PFSK-1 (cell line): ENCODE measurements around the gene CACNA1C.

ENCODE experiments used
- FOXP2 ChIP-seq: optimal IDR thresholded peaks from 2 replicates; pipeline ENCODE3; 2011; ENCODE audit warnings: borderline replicate concordance, control low read depth, inconsistent platforms; ENCODE audit not compliant: insufficient read depth; ENCODE audit errors: extremely low read length, extremely low read depth
- POLR2AphosphoS5 ChIP-seq: IDR thresholded peaks from 2 replicates; pipeline ENCODE4 v1.6.1; 2012; ENCODE audit warnings: low read depth, mild to moderate bottlenecking, control low read depth, low read length, moderate library complexity
- SIN3A ChIP-seq: IDR thresholded peaks from 2 replicates; pipeline ENCODE4 v1.6.1; 2012; ENCODE audit warnings: mild to moderate bottlenecking, low read length, moderate library complexity, borderline replicate concordance; ENCODE audit not compliant: insufficient read depth
- TAF1 ChIP-seq: IDR thresholded peaks from 2 replicates; pipeline ENCODE4 v1.6.1; 2012; ENCODE audit warnings: low read length, control low read depth, borderline replicate concordance; ENCODE audit not compliant: insufficient read depth
- TF ChIP-seq, protein P1 (sequence below), 2 experiments: IDR thresholded peaks; 2 replicates each; pipeline versions ENCODE4 v1.6.1 to v1.8.0; 2011 to 2012; ENCODE audit warnings: low read depth in 2 of 2, low read length in 2 of 2, control low read depth in 1 of 2, inconsistent platforms in 1 of 2, mild to moderate bottlenecking in 1 of 2, moderate library complexity in 1 of 2; ENCODE audit not compliant: insufficient read depth in 1 of 2

GRCh38 chr12:2494486-2495192, 441.9 kb downstream of the CACNA1C start:
- TF ChIP-seq POLR2AphosphoS5 (no peak), SIN3A (no peak), TAF1 (no peak), FOXP2 (no peak)
- TF ChIP-seq, protein P1, sequence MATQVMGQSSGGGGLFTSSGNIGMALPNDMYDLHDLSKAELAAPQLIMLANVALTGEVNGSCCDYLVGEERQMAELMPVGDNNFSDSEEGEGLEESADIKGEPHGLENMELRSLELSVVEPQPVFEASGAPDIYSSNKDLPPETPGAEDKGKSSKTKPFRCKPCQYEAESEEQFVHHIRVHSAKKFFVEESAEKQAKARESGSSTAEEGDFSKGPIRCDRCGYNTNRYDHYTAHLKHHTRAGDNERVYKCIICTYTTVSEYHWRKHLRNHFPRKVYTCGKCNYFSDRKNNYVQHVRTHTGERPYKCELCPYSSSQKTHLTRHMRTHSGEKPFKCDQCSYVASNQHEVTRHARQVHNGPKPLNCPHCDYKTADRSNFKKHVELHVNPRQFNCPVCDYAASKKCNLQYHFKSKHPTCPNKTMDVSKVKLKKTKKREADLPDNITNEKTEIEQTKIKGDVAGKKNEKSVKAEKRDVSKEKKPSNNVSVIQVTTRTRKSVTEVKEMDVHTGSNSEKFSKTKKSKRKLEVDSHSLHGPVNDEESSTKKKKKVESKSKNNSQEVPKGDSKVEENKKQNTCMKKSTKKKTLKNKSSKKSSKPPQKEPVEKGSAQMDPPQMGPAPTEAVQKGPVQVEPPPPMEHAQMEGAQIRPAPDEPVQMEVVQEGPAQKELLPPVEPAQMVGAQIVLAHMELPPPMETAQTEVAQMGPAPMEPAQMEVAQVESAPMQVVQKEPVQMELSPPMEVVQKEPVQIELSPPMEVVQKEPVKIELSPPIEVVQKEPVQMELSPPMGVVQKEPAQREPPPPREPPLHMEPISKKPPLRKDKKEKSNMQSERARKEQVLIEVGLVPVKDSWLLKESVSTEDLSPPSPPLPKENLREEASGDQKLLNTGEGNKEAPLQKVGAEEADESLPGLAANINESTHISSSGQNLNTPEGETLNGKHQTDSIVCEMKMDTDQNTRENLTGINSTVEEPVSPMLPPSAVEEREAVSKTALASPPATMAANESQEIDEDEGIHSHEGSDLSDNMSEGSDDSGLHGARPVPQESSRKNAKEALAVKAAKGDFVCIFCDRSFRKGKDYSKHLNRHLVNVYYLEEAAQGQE (IDR thresholded peaks at IDR 0.05; ENCODE audit: insufficient read depth in 1 of 2, low read depth in 2 of 2, low read length in 2 of 2), result no peak
